HG03558 (cell line): ENCODE data around the gene NAGPA.

Experiments used
- ATAC-seq: cut with Tn5 transposase; IDR thresholded peaks from one replicate; pipeline ENCODE4 v1.9.1; 2021; ENCODE audit warnings: moderate number of reproducible peaks; ENCODE audit not compliant: unreplicated experiment; ENCODE audit errors: extremely low read depth

The NAGPA gene

DNA sequence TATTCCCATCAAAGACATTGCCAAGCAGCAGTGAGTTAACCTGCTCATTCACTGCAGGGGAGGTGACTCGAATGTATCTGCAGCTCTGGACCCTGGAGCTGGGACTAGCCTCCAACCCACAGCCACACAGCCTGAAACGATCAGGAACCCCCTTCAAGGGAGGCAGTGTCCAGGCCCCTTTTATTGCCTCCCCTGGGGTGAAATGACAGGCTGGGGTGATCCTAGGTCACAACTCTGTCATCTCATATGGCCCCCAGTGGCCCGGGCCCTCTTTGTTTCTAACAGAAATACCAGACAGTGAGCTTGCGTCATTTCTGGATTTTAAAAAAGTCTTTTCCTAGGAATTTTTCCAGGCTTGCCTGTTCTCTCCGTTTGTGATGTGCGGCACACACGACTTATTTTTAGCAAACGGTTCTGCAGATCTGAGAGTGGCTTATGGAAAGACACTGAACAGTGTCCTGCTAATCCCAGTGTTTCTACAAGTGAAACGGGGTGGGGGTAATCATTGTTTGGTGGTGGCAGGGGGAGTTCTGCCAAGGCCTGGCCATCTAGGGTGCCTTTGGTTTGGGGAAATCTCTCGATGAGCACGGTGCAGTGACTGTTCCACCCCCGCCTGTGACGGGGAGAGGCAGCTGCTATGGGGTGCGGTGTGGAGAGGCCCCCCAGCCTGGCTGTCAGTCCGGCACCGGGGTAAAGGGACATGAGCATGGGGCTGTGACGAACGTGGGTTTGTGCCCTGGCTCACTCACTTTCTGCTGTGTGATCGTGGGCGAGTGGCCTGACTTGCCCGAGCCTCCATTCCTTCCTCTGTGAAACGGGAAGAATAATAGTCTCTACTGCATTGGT lies 27.2 kb downstream of the NAGPA start:
- ATAC-seq = no peak

DNA sequence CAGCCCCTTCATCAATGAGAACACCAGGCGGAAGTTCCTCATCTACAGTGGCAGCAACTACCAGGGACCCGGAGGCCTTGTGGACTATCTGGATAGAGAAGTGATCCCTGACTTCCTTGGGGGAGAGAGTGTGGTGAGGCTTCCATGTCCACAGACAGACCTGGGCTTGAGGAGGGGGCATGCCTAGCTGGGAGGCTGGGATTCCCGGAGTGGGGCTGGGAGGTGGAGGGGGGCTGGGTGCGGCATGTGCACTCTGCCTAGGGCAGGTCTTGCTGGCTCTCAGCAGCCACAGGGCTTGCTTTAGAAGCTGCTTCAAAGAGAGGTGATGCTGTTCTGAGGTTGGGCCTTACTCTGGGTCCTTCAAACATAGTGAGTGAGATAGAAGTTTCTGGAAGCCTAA lies 27.8 kb downstream of the NAGPA start:
- ATAC-seq = no peak

DNA sequence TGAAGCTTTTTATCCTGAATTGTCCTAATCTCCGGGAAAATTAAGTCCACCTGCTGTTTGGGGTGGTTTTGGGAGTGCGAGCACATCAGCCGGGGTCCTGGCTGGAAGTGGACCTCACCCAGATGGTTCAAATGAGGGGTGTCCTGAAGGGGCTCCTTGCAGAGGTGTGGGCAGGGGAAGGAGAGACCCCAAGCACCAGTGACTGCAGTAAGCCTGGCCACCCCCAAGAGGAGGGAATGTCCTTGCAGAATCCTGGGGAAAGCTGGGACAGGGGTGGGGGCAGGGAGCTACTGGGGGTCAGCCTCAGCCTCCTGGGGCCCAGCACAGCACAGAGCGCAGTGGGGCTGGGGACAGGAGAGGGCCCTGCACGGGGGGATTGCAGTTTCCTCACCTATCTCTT lies 29.4 kb downstream of the NAGPA start:
- no peak for ATAC-seq

DNA sequence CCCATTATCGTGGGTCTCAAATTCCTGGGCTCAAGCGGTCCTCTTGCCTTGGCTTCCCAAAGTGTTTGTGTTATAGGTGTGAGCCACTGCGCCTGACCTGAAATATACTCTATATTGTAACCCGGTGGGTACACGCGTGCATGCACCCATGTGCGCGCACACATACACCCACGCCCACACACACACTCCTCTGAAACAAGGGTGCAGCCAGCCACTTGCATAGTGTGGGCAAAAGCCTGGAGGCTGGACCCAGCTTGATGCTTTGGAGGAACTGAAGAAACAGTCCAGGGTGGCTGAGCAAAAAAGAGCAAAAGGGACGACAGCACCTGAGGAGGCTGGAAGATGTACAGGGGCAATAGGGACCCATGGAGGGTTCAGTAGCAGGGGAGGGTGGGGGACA lies 29.9 kb downstream of the NAGPA start:
- no peak for ATAC-seq

DNA sequence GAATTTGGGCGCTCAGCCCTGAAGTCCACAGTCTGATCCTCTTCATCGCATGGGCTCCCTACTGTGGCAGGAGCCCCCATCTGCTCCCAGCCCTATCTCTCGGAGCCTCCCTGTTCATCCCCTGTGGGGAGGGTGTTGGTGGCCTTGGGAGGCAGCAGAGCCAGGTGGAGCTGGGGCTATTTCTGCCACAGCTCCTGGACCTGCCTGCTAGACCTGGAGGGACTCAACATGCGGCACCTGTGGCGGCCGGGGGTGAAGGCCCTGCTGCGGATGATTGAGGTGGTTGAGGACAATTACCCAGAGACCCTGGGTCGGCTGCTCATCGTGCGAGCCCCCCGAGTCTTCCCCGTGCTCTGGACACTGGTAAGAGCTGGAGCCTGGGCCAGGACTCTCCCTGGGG lies 30.5 kb downstream of the NAGPA start:
- ATAC-seq = no peak

DNA sequence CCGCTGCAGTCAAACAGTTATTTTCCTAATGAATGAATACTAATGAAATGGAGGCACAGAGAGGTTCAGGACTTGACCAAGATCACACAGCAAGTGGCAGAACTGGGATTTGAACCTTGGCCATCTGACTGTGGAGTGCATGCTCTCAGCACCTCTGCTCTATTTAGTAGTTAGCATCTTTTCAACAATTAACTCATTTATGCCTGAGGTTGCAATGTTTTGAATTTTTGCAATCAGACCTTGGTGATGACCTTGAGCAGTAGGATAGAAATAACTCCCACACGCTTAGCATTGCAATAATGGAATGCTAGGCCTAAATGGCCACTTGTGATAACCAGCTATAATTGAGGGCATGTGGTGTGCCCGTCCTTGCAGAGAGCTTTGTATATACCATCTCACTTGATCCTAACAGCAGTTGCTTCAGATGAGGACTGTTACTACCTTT lies 31.0 kb downstream of the NAGPA start:
- no peak for ATAC-seq

DNA sequence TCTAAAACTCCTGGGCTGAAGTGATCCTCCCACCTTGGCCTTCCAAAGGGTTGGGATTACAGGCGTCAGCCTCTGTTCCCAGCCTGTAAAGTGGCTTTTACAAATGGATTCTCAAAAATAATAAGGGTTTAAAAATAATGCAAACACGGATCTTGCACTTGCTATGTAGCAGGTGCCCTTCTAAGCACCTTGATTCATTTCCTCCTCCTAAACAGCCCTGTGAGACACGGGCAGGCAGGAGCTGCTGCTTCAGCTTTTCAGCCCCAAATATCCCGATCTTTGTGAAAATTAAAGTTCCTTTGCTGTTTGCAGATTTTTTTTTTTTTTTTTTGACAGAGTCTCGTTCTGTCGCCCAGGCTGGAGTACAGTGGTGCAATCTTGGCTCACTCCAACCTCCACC lies 31.7 kb downstream of the NAGPA start:
- ATAC-seq = no peak

DNA sequence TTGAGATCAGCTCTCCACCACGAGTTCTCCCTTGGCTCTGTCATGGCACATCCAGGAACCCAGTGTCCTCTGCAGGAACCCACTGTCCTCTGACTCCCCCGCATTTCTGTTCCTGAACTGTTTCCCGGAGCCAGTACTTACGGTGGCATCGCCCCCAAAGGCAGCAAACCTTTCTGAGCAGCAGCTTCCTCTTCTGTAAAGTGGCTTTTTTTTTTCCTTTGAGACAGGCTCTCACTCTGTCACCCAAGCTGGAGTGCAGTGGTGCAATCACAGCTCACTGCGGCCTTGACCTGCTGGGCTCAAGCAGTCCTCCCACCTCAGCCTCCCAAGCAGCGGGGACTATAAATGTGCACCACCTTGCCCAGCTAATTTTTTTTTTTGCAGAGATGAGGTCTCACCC lies 32.2 kb downstream of the NAGPA start:
- ATAC-seq = no peak

DNA sequence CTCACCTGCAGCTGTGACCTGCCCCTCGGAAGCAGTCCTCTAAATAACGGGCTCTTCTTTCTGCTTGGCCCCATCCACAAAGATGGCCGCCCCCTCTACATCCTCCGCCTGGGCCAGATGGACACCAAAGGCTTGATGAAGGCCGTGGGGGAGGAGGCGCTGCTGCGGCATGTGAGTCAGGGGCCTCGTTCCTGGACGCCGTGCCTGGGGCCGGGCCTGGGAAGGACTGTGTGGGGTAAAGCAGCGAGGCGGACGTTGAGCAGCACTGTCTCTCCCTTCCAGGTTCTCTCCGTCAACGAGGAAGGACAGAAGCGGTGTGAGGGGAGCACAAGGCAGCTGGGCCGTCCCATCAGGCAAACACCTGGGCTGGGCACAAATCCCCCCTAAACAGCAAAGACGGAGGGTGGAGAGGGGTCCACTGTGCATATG lies 33.1 kb downstream of the NAGPA start:
- no peak for ATAC-seq

DNA sequence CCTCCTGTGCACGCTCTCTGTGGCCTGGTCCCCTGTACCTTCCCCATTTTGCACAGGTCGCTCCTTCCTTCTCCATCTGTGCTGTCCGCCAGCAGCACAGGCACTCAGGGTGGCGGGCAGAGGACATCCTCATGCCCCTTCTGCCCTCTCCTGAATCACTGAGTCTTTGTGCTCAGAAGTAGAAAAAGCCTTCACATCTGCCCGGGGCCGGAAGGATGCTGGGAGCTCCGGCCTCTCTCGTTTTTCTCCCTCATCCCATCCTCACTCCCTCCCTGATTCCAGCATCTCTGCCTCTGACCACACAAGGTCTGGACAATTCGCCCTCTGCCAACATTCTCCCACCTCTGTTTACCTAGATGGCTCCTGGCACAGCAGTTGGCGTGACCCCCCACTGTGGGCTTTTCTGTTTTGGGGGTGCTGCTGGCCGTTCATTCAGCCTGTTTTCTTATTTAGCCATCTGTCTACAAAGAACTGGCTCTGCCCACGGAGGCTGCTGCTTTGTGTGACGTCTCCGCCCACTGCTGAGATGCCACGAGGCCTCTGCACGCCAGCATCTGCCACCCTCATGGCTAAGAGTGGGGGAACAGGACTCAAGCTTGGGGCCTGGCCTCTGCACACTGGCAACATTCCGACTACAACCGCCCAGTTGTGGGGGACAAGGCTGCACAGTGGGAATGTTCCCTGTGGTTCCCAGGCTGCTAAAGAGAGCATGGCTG lies 38.9 kb downstream of the NAGPA start:
- ATAC-seq = no peak

DNA sequence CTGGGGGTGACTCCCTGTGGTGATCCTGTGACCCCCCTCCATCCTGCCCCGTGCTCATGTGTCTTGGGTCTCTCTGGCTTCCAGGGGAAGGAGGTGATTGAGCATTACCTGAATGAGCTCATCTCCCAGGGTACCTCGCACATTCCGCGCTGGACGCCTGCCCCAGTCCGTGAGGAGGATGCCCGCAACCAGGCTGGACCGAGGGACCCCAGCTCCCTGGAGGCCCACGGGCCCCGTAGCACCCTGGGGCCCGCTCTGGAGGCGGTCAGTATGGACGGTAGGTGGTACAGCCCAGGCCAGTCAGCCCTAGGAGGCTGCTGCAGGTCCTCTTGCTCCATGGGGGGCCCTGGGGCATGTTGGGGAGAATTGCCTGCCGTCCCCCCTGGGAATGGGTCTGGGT lies 42.0 kb downstream of the NAGPA start:
- ATAC-seq = no peak

DNA sequence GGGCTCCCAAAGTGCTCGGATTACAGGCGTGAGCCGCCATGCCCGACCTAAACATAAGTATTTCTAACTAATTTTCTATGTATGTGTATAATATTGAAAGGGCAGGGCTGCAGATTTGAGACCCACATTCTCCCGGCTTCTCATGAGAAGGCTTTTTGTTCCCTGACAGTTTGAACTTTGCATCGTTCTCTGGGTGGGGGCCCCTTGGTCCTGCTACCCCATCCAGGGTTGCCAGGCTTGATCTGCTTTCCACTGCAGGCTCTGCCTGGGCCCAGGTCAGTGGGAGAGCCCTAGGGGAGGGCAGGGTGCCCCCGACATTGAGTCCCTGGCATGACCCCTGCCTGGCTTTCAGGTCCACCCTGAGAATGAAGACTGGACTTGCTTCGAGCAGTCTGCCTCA lies 43.3 kb downstream of the NAGPA start:
- no peak for ATAC-seq

DNA sequence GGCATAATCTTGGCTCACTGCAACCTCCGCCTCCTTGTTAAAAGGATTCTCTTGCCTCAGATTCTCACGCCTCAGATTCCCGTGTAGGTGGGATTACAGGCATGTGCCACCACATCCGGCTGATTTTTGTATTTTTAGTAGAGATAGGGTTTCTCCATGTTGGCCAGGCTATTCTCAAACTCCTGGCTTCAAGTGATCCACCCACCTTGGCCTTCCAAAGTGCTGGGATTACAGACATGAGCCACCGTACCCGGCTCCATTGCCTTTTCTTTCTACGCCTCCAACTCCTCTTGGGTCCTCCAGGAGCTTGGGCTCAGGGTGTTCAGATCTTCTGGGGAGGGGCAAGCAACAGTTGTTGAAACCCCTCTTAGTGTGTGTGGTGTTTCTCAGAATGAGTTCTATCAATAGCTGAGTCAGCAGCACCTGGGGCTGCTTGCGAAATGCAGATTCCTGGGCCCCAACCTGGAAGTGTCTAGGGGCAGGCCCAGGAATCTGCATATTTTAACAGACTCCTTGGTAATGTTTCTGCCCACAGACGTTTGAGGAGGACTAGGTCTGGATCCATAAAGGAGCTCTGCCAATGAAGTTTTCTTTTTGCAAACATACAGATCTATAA lies 44.2 kb downstream of the NAGPA start:
- ATAC-seq = no peak

DNA sequence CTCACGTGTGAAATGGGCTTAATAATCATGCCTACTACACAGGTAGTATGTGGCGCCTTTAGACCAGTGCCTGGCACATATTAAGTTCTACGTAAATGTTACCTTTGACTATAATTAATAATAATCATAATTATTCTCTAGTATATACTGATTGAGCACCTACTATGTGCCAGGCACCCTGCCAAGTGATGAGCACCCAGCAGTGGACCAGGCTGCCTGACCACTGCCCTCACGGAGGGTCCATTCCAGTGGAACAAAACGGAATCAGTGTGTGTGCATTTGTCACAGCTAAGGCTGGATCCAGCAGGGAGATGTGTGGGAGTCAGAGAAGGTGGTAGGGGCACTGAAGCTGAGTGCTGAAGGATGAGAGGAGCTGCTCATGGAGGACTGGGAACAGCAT lies 45.1 kb downstream of the NAGPA start:
- ATAC-seq = no peak

DNA sequence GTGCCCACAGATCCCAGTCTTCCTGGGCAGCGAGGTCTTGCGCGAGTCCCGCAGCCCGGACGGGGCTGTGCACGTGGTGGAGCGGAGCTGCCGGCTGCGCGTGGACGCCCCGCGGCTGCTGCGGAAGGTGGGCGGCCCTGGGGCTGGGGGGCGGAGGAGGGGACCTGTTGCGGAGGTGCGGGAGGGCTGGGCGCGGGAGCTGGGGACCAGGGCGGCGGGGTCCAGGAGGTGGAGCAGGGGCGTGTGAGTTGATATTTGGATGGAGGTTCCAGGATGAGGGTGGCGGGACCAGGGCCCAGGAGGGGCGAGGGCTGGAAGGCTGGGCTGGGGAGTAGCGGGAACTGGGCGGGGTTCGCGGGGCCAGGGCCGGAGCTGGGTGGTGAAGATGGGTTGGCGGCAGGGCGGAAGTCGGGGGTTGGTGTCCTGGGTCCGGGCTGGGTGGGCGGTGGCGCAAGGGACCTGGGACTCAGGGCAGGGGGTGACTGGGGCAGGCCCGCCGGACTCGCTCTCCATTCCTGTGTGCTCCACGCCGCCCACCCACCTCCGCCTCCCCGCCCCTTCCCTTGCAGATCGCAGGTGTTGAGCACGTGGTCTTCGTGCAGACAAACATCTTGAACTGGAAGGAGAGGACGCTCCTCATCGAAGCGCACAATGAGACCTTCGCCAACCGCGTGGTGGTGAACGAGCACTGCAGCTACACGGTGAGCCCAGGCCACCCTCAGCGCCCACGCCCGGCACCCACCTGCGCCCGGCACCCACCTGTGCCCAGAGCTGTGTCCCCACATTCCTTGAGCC lies 46.0 kb downstream of the NAGPA start:
- no peak for ATAC-seq

DNA sequence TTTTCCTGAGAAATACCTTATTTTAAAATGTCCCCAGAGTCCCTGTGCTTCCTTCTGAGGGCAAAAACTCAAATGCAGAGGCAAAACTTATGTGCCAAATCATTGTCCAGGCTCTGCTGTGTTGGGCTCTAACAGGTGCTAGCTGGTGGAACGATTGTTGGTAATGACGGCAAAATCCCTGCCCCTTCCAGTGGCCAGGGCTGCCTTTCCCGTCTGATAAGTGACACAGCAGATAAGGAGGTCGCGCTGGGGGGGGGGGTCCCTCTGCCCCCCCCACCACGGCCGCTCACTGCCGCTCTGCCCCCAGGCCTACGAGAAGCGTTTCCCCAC lies 46.5 kb downstream of the NAGPA start:
- no peak for ATAC-seq

DNA sequence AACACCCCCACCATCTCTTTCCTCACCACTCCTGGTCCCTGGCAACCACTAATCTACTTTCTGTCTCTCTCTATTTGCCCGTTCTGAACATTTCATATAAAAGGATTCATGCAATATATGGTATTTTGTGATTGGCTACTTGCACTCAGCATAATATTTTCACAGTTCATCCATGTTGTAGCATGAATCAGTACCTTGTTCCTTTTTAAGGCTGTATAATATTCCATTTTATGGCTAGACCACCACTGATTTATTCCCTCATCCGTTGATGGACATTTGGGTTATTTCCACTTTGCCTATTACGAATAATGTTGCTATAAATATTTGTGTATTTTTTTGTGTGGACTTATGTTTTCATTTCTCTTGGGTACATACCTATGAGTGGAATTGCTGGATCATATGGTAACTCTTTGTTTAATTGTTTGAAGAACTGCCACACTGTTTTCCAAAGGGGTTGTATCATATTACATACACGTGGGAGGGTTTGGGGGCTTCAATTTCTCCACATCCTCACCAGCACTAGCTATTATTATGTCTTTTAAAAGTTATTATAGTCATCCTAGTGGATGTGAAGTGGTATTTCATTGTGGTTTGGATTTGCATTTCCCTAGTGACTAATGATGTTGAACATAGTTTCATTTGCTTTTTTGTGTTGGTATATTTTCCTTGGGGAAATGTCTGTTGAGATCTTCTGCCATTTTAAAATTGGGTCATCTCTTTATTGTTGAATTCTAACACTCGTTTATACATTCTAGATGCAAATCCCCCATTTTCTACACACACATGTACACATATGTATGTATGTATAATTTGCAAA lies 49.4 kb downstream of the NAGPA start:
- ATAC-seq = no peak

DNA sequence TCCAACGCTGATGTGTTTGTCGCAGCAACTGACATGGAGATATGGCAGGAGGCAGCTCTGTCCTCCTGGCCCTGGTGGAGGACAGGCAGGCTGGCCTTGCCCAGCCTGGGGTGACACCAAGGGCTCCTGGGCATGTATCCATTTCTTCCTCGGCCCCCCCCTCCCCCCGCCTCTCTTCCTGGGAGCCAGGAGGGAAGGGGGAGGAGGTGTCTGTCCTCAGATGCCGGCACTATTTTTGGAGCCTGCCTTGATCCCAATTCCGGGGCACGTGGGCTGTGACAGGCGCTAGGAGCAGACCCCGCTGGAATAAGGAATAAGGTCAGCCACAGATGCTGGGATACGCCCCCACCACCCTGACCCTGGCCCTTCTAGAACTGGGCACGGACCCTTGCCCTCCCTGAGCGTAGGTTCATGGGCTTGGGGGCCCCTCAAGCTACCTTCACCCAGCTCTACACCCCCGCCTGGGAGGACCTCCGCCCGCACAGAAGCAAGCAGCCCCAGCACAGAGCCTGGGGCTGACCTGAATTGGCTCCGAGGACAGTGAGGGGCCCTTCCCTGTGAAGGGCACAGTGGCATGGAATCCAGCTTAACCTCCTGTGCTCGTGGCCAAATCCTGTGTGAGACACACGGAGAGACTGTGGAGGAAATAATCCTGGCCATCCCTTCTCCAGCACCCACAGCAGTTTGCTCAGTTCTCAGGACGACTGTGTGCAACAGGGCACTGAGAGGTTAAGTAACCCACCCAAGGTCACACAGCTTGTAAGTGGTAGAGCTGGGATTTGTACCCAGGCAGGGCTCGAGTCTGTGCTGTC lies 51.5 kb downstream of the NAGPA start:
- ATAC-seq = no peak

DNA sequence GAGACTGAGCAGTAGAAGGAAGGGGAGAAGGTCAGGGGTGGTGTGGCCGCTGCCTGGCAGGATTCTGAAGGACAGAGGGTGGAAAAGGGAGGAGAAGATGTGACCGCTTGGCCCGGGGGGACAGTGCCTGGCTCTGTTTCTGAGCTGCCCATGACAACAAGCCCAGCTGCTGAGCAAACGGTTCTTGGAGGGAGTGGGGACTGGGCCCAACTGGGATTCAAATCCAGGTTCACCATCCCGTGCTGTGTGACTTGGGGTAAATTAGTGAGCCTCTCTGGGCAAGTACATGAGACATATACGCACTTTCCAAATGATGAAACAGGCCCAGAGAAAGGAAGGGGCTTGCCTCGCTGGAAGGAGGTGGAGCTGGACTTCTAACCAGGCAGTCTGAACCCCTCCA lies 52.3 kb downstream of the NAGPA start:
- no peak for ATAC-seq
